H9 (cell line): ENCODE data around the gene RBPJ. TPM values are rescaled to one million over a fixed set of nuclear protein-coding genes. Genes with fewer than 3 reads are reported as not detected.

ENCODE experiments used
- DNase-seq: peaks from one replicate; pipeline ENCODE4 v3.0.0-alpha.2; 2017
- H2AFZ ChIP-seq: one replicate; pipeline ENCODE4 v1.6.1; 2013; ENCODE audit warnings: mild to moderate bottlenecking, low read length, control low read depth, moderate library complexity
- H2AK5ac ChIP-seq: 2 replicates; pipeline ENCODE4 v1.6.1; 2013; ENCODE audit warnings: low read length, control low read depth, mixed read lengths; ENCODE audit not compliant: insufficient read length
- H2BK120ac ChIP-seq: one replicate; pipeline ENCODE4 v1.6.1; 2013; ENCODE audit warnings: low read depth, mild to moderate bottlenecking, low read length, control low read depth, inconsistent platforms; ENCODE audit not compliant: poor library complexity, severe bottlenecking
- H2BK12ac ChIP-seq: 2 replicates; pipeline ENCODE4 v1.6.1; 2013; ENCODE audit warnings: low read length, control low read depth, mixed read lengths, low read depth; ENCODE audit not compliant: insufficient read length
- H2BK15ac ChIP-seq: 2 replicates; pipeline ENCODE4 v1.6.1; 2013; ENCODE audit warnings: low read depth, low read length, control low read depth
- H2BK20ac ChIP-seq: one replicate; pipeline ENCODE4 v1.6.1; 2013; ENCODE audit warnings: low read depth, mild to moderate bottlenecking, low read length, control low read depth, inconsistent platforms; ENCODE audit not compliant: poor library complexity, severe bottlenecking
- H2BK5ac ChIP-seq: 2 replicates; pipeline ENCODE4 v1.6.1; 2013; ENCODE audit warnings: low read length, control low read depth, mixed read lengths; ENCODE audit not compliant: insufficient read length
- H3K14ac ChIP-seq: 2 replicates; pipeline ENCODE4 v1.6.1; 2013; ENCODE audit warnings: low read length, control low read depth; ENCODE audit not compliant: insufficient read depth
- H3K18ac ChIP-seq: 2 replicates; pipeline ENCODE4 v1.6.1; 2013; ENCODE audit warnings: low read depth, mild to moderate bottlenecking, mixed read lengths, low read length, control low read depth; ENCODE audit not compliant: insufficient read length
- H3K23ac ChIP-seq: 2 replicates; pipeline ENCODE4 v1.6.1; 2013; ENCODE audit warnings: low read length, control low read depth, mixed read lengths, low read depth; ENCODE audit not compliant: insufficient read length
- H3K23me2 ChIP-seq: 2 replicates; pipeline ENCODE4 v1.6.1; 2013; ENCODE audit warnings: low read depth, mild to moderate bottlenecking, mixed read lengths, low read length, control low read depth; ENCODE audit not compliant: insufficient read length, poor library complexity, severe bottlenecking
- H3K27ac ChIP-seq: 2 replicates; pipeline ENCODE4 v1.5.1; 2013; ENCODE audit warnings: low read length, control low read depth, mixed read lengths, low read depth; ENCODE audit not compliant: insufficient read length
- H3K27me3 ChIP-seq: 2 replicates; pipeline ENCODE4 v1.6.1; 2013; ENCODE audit warnings: low read length, control low read depth, inconsistent platforms; ENCODE audit not compliant: insufficient read depth
- H3K4ac ChIP-seq: 2 replicates; pipeline ENCODE4 v1.6.1; 2013; ENCODE audit warnings: low read depth, mild to moderate bottlenecking, control low read depth, inconsistent platforms, low read length, moderate library complexity
- H3K4me1 ChIP-seq: 2 replicates; pipeline ENCODE4 v1.6.1; 2013; ENCODE audit warnings: low read length, control low read depth, inconsistent platforms; ENCODE audit not compliant: insufficient read depth
- H3K4me2 ChIP-seq: 2 replicates; pipeline ENCODE4 v1.6.1; 2013; ENCODE audit warnings: low read length, control low read depth, mixed read lengths; ENCODE audit not compliant: insufficient read length, insufficient read depth
- H3K56ac ChIP-seq: 2 replicates; pipeline ENCODE4 v1.6.1; 2013; ENCODE audit warnings: low read depth, mild to moderate bottlenecking, mixed read lengths, low read length, control low read depth; ENCODE audit not compliant: insufficient read length
- H3K79me1 ChIP-seq: 2 replicates; pipeline ENCODE4 v1.6.1; 2013; ENCODE audit warnings: low read depth, mild to moderate bottlenecking, moderate library complexity, low read length, control low read depth, inconsistent platforms; ENCODE audit not compliant: insufficient read depth, poor library complexity, severe bottlenecking
- H3K79me2 ChIP-seq: 2 replicates; pipeline ENCODE4 v1.6.1; 2013; ENCODE audit warnings: low read length, control low read depth, inconsistent platforms; ENCODE audit not compliant: insufficient read depth
- H3K9ac ChIP-seq: 2 replicates; pipeline ENCODE4 v1.6.1; 2013; ENCODE audit warnings: low read length, control low read depth, mixed read lengths; ENCODE audit not compliant: insufficient read length; ENCODE audit errors: extremely low read depth
- H3K9me3 ChIP-seq: one replicate; pipeline ENCODE4 v1.6.1; 2013; ENCODE audit warnings: low read depth, low read length, inconsistent platforms; ENCODE audit not compliant: control insufficient read depth
- H3T11ph ChIP-seq: one replicate; pipeline ENCODE4 v1.6.1; 2013; ENCODE audit warnings: mild to moderate bottlenecking, low read length, control low read depth, inconsistent platforms
- H4K20me1 ChIP-seq: one replicate; pipeline ENCODE4 v1.6.1; 2013; ENCODE audit not compliant: control insufficient read depth, insufficient read length, insufficient read depth
- H4K5ac ChIP-seq: 2 replicates; pipeline ENCODE4 v1.6.1; 2013; ENCODE audit warnings: low read depth, mild to moderate bottlenecking, mixed read lengths, low read length, control low read depth; ENCODE audit not compliant: insufficient read length
- H4K8ac ChIP-seq: replicated peaks from 2 replicates; pipeline ENCODE4 v1.6.1; 2013; ENCODE audit warnings: low read length, control low read depth, mixed read lengths, low read depth; ENCODE audit not compliant: insufficient read length
- H4K91ac ChIP-seq: 2 replicates; pipeline ENCODE4 v1.6.1; 2013; ENCODE audit warnings: low read depth, mild to moderate bottlenecking, moderate library complexity, mixed read lengths, low read length, control low read depth; ENCODE audit not compliant: insufficient read length
- H3K27ac Mint-ChIP-seq, 3 experiments: 2 replicates in 2 of 3; 3 replicates in 1 of 3; pipeline ENCODE4 v1.8.0; 2020 to 2021; ENCODE audit warnings: mixed read lengths in 3 of 3, mild to moderate bottlenecking in 1 of 3, moderate library complexity in 1 of 3
- H3K27me3 Mint-ChIP-seq: 2 replicates; pipeline ENCODE4 v1.8.0; 2021; ENCODE audit warnings: low read depth, mild to moderate bottlenecking, moderate library complexity, mixed read lengths
- H3K36me3 Mint-ChIP-seq, 3 experiments: 2 replicates in 2 of 3; 3 replicates in 1 of 3; pipeline ENCODE4 v1.8.0; 2020 to 2021; ENCODE audit warnings: low read depth in 3 of 3, mixed read lengths in 3 of 3; ENCODE audit not compliant: insufficient read depth in 1 of 3
- H3K4me1 Mint-ChIP-seq, 2 experiments: 2 replicates each; pipeline ENCODE4 v1.8.0; 2020; ENCODE audit warnings: mixed read lengths in 2 of 2
- H3K4me3 Mint-ChIP-seq, 2 experiments: 2 replicates in 1 of 2; 3 replicates in 1 of 2; pipeline ENCODE4 v1.8.0; 2020 to 2021; ENCODE audit warnings: mild to moderate bottlenecking in 2 of 2, mixed read lengths in 2 of 2, moderate library complexity in 1 of 2
- H3K9me3 Mint-ChIP-seq, 2 experiments: 2 replicates in 1 of 2; 3 replicates in 1 of 2; pipeline ENCODE4 v1.8.0; 2020; ENCODE audit warnings: mild to moderate bottlenecking in 2 of 2, mixed read lengths in 2 of 2, moderate library complexity in 1 of 2
- CTCF ChIP-seq: fragments of 200-600 bp; sonication (generic); conservative IDR thresholded peaks from 3 replicates; pipeline ENCODE4 v1.8.0; 2021; ENCODE audit warnings: antibody characterized with exemption, mild to moderate bottlenecking
- WGBS: extraction: QIAGEN DNeasy Blood & Tissue Kit; methylation state at CpG from one replicate; pipeline ENCODE4 v1.1.7; 2013; ENCODE audit warnings: missing lambda C conversion rate, low lambda C conversion rate, mixed read lengths; ENCODE audit not compliant: insufficient read length; ENCODE audit errors: extremely low coverage; 5-methylcytosine and 5-hydroxymethylcytosine counted together
- total RNA-seq: library from RNA; stranded (reverse); gene quantifications from 2 replicates; pipeline ENCODE4 v1.2.1, GENCODE V29; 2021

Gene RBPJ
- total RNA-seq, 1 experiment from 2014 or later: 166 TPM

- DNase-seq: no peak
- H4K8ac ChIP-seq: no peak overlapping the region
- no peaks in the 10 kb centered on the region for H3K27me3 ChIP-seq
- no peak overlapping the region for H2AK5ac ChIP-seq
- no peaks in the 10 kb centered on the region for H3K36me3 Mint-ChIP-seq
- no peak overlapping the region for H2BK5ac ChIP-seq
- no peak overlapping the region for H2BK120ac ChIP-seq
- H2BK20ac ChIP-seq: no peak overlapping the region
- no peaks in the 10 kb centered on the region for H3K9me3 Mint-ChIP-seq
- peaks cover 4 to 8% of the 10 kb centered on the region in 2 experiments; a peak in 3 of 4 replicates for H3K4me1 Mint-ChIP-seq
- no peaks in the 10 kb centered on the region for H4K20me1 ChIP-seq
- no peak overlapping the region for H3K18ac ChIP-seq
- H3K27ac Mint-ChIP-seq: no peak overlapping the region
- no peak overlapping the region for H3K23ac ChIP-seq
- H3K27ac ChIP-seq: no peak overlapping the region
- H4K5ac ChIP-seq: no peak overlapping the region
- H3K79me1 ChIP-seq: no peaks in the 10 kb centered on the region
- H3K23me2 ChIP-seq: no peaks in the 10 kb centered on the region
- no peak overlapping the region for H3K56ac ChIP-seq
- H3T11ph ChIP-seq: no peak overlapping the region
- no peak overlapping the region for H2AFZ ChIP-seq
- no peak overlapping the region for H3K4me3 Mint-ChIP-seq
- no peaks in the 10 kb centered on the region for H3K4me1 ChIP-seq
- H3K9ac ChIP-seq: no peak overlapping the region
- no peak for TF ChIP-seq CTCF
- no peaks in the 10 kb centered on the region for H3K27me3 Mint-ChIP-seq
- no peaks in the 10 kb centered on the region for H3K79me2 ChIP-seq
- no peak overlapping the region for H2BK12ac ChIP-seq
- H4K91ac ChIP-seq: no peak overlapping the region
- WGBS: no CpG with 5 or more reads among the region's 3 CpGs
- no peak overlapping the region for H2BK15ac ChIP-seq
- no peak overlapping the region for H3K4me2 ChIP-seq
- no peaks in the 10 kb centered on the region for H3K9me3 ChIP-seq
- no peak overlapping the region for H3K14ac ChIP-seq
- H3K4ac ChIP-seq: no peak overlapping the region
Observed at GRCh38 chr4:26290321-26290720, 30.5 kb upstream of the RBPJ start.
